Tibial nerve (tissue), 4 donors: ENCODE data around the gene KIAA1217.

Experiments
- EP300 ChIP-seq, 2 donors: sonication (generic); formaldehyde crosslinking; IDR thresholded peaks; one replicate each; pipeline ENCODE4 v1.6.1; 2017; ENCODE audit warnings: antibody characterized with exemption in 2 of 2, mild to moderate bottlenecking in 1 of 2
- POLR2A ChIP-seq, 2 donors: fragments of 450-650 bp; IDR thresholded peaks; one replicate each; pipeline ENCODE4 v1.6.1; 2017; ENCODE audit warnings: antibody characterized with exemption in 2 of 2, mild to moderate bottlenecking in 2 of 2, moderate library complexity in 2 of 2
- TF ChIP-seq, protein P1 (sequence below), 5 experiments: fragments of 200-600 bp in 3 of 5; fragments of 450-650 bp in 2 of 5; sonication (generic) in 3 of 5; IDR thresholded peaks; one replicate each; pipeline ENCODE4 v1.5.1; 2016 to 2019; ENCODE audit warnings: antibody characterized with exemption in 5 of 5, mild to moderate bottlenecking in 3 of 5, moderate library complexity in 2 of 5

DNA sequence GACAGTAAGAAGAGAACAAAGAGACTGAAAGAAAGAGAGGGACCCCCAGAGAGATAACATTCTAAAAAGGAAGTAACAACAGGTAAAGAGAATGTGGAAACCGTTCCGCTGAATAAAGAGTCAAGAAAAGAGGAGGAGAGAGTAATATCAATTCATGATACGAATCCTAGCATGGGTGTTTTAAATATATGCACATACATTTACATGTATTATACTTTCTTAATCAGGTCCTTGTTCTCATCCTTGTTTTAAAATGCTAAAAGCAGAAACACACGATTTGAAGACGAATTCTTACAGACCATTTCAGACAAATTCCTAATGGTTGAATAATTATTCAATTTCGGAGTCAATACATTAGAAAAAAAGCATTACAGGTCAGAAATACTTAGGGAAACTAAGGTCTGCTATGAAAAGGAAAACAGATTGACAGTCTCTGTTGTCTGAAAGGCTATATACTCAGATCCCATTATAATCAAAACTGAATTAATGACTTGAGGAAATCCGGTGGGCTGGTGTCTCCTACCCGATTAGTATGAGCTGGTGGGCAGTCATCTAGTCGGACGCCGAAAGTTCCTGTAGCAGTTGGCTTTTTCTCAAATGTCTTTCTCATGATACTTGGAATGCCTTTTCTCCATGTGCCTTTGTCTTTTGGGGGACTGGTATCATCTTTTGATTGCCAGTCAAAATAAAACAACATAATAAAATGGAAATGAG lies 387.4 kb downstream of the KIAA1217 start:
- TF ChIP-seq, protein P1, sequence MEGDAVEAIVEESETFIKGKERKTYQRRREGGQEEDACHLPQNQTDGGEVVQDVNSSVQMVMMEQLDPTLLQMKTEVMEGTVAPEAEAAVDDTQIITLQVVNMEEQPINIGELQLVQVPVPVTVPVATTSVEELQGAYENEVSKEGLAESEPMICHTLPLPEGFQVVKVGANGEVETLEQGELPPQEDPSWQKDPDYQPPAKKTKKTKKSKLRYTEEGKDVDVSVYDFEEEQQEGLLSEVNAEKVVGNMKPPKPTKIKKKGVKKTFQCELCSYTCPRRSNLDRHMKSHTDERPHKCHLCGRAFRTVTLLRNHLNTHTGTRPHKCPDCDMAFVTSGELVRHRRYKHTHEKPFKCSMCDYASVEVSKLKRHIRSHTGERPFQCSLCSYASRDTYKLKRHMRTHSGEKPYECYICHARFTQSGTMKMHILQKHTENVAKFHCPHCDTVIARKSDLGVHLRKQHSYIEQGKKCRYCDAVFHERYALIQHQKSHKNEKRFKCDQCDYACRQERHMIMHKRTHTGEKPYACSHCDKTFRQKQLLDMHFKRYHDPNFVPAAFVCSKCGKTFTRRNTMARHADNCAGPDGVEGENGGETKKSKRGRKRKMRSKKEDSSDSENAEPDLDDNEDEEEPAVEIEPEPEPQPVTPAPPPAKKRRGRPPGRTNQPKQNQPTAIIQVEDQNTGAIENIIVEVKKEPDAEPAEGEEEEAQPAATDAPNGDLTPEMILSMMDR (IDR thresholded peaks at IDR 0.05) = no peak
- TF ChIP-seq POLR2A (IDR thresholded peaks at IDR 0.05) = no peak
- no peak for TF ChIP-seq EP300 (IDR thresholded peaks at IDR 0.05)
